Measurements from ENCODE around the gene SDK1.

Gene SDK1

DNA sequence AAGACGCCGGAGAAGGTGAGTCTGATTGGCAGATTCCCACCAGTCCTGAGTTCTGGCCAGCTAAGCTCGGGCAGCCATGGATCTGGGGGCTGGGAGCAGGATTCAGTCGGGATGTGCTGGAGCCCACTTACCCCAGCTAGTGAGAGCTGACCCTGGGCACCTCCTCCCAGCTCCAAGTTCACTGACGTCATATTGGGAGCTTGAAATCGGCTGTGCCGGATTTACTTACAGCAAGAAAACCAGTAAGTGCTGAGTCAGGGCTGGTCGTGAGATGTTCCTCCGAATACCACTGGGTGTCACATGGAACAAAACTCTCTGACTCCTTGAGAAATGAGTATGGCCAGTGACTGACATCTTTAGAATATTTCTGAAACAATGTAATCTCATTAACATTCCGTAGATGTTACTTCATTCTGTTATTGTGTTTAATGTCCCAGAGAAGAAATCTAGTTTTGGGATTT, 621.2 kb downstream of the SDK1 start (continued):
- TF ChIP-seq, protein P1, sequence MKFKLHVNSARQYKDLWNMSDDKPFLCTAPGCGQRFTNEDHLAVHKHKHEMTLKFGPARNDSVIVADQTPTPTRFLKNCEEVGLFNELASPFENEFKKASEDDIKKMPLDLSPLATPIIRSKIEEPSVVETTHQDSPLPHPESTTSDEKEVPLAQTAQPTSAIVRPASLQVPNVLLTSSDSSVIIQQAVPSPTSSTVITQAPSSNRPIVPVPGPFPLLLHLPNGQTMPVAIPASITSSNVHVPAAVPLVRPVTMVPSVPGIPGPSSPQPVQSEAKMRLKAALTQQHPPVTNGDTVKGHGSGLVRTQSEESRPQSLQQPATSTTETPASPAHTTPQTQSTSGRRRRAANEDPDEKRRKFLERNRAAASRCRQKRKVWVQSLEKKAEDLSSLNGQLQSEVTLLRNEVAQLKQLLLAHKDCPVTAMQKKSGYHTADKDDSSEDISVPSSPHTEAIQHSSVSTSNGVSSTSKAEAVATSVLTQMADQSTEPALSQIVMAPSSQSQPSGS (tag by site-specific recombination; IDR thresholded peaks at IDR 0.05; ENCODE audit: low read depth) = peak; percentile 88
- TF ChIP-seq OVOL3 (tag by site-specific recombination; IDR thresholded peaks at IDR 0.05) (no peak), KLF7 (tag by site-specific recombination; IDR thresholded peaks at IDR 0.05; ENCODE audit: borderline replicate concordance) (no peak), KLF9 (tag by site-specific recombination; IDR thresholded peaks at IDR 0.05; ENCODE audit: low read depth) (no peak), ZNF239 (tag by site-specific recombination; IDR thresholded peaks at IDR 0.05) (no peak), HOXC10 (CRISPR knock-in tag; IDR thresholded peaks at IDR 0.05) (no peak), ZBTB8A (tag by site-specific recombination; IDR thresholded peaks at IDR 0.05) (0 out of 2 replicates have a peak, but pooled peaks have one; percentile 10), ZNF19 (tag by site-specific recombination; IDR thresholded peaks at IDR 0.05; ENCODE audit: low read depth) (no peak), ZNF561 (tag by site-specific recombination; IDR thresholded peaks at IDR 0.05; ENCODE audit: borderline replicate concordance) (no peak), ZBTB21 (tag by site-specific recombination; IDR thresholded peaks at IDR 0.05) (0 out of 2 replicates have a peak, but pooled peaks have one; percentile 35), ZNF654 (tag by site-specific recombination; IDR thresholded peaks at IDR 0.05; ENCODE audit: low read depth) (peak; percentile 30; the same call in 1 of the 2 replicates), SP7 (tag by site-specific recombination; IDR thresholded peaks at IDR 0.05) (peak; percentile 39; the same call in 1 of the 2 replicates), ZNF600 (tag by site-specific recombination; IDR thresholded peaks at IDR 0.05) (peak; percentile 62), ZNF837 (tag by site-specific recombination; IDR thresholded peaks at IDR 0.05) (no peak), ZNF677 (tag by site-specific recombination; IDR thresholded peaks at IDR 0.05) (no peak), GLIS1 (tag by site-specific recombination; IDR thresholded peaks at IDR 0.05) (no peak), ZFP69B (tag by site-specific recombination; IDR thresholded peaks at IDR 0.05) (no peak)
- TF ChIP-seq, protein P2, sequence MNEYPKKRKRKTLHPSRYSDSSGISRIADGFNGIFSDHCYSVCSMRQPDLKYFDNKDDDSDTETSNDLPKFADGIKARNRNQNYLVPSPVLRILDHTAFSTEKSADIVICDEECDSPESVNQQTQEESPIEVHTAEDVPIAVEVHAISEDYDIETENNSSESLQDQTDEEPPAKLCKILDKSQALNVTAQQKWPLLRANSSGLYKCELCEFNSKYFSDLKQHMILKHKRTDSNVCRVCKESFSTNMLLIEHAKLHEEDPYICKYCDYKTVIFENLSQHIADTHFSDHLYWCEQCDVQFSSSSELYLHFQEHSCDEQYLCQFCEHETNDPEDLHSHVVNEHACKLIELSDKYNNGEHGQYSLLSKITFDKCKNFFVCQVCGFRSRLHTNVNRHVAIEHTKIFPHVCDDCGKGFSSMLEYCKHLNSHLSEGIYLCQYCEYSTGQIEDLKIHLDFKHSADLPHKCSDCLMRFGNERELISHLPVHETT (tag by site-specific recombination; IDR thresholded peaks at IDR 0.05) = no peak
- TF ChIP-seq, protein P3, sequence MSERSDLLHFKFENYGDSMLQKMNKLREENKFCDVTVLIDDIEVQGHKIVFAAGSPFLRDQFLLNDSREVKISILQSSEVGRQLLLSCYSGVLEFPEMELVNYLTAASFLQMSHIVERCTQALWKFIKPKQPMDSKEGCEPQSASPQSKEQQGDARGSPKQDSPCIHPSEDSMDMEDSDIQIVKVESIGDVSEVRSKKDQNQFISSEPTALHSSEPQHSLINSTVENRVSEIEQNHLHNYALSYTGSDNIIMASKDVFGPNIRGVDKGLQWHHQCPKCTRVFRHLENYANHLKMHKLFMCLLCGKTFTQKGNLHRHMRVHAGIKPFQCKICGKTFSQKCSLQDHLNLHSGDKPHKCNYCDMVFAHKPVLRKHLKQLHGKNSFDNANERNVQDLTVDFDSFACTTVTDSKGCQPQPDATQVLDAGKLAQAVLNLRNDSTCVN (tag by site-specific recombination; optimal IDR thresholded peaks at IDR 0.05) = no peak
- TF ChIP-seq, protein P4, sequence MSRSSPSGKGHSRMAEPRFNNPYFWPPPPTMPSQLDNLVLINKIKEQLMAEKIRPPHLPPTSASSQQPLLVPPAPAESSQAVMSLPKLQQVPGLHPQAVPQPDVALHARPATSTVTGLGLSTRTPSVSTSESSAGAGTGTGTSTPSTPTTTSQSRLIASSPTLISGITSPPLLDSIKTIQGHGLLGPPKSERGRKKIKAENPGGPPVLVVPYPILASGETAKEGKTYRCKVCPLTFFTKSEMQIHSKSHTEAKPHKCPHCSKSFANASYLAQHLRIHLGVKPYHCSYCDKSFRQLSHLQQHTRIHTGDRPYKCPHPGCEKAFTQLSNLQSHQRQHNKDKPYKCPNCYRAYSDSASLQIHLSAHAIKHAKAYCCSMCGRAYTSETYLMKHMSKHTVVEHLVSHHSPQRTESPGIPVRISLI (tag by site-specific recombination; IDR thresholded peaks at IDR 0.05) = no peak
- TF ChIP-seq, protein P5, sequence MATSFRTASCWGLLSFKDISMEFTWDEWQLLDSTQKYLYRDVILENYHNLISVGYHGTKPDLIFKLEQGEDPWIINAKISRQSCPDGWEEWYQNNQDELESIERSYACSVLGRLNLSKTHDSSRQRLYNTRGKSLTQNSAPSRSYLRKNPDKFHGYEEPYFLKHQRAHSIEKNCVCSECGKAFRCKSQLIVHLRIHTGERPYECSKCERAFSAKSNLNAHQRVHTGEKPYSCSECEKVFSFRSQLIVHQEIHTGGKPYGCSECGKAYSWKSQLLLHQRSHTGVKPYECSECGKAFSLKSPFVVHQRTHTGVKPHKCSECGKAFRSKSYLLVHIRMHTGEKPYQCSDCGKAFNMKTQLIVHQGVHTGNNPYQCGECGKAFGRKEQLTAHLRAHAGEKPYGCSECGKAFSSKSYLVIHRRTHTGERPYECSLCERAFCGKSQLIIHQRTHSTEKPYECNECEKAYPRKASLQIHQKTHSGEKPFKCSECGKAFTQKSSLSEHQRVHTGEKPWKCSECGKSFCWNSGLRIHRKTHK (tag by site-specific recombination; IDR thresholded peaks at IDR 0.05) = no peak
- TF ChIP-seq, protein P6, sequence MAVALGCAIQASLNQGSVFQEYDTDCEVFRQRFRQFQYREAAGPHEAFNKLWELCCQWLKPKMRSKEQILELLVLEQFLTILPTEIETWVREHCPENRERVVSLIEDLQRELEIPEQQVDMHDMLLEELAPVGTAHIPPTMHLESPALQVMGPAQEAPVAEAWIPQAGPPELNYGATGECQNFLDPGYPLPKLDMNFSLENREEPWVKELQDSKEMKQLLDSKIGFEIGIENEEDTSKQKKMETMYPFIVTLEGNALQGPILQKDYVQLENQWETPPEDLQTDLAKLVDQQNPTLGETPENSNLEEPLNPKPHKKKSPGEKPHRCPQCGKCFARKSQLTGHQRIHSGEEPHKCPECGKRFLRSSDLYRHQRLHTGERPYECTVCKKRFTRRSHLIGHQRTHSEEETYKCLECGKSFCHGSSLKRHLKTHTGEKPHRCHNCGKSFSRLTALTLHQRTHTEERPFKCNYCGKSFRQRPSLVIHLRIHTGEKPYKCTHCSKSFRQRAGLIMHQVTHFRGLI (tag by site-specific recombination; IDR thresholded peaks at IDR 0.05) = no peak
- TF ChIP-seq, protein P7, sequence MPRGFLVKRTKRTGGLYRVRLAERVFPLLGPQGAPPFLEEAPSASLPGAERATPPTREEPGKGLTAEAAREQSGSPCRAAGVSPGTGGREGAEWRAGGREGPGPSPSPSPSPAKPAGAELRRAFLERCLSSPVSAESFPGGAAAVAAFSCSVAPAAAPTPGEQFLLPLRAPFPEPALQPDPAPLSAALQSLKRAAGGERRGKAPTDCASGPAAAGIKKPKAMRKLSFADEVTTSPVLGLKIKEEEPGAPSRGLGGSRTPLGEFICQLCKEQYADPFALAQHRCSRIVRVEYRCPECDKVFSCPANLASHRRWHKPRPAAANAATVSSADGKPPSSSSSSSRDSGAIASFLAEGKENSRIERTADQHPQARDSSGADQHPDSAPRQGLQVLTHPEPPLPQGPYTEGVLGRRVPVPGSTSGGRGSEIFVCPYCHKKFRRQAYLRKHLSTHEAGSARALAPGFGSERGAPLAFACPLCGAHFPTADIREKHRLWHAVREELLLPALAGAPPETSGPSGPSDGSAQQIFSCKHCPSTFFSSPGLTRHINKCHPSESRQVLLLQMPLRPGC (tag by site-specific recombination; IDR thresholded peaks at IDR 0.05) = no peak
- TF ChIP-seq, protein P8, sequence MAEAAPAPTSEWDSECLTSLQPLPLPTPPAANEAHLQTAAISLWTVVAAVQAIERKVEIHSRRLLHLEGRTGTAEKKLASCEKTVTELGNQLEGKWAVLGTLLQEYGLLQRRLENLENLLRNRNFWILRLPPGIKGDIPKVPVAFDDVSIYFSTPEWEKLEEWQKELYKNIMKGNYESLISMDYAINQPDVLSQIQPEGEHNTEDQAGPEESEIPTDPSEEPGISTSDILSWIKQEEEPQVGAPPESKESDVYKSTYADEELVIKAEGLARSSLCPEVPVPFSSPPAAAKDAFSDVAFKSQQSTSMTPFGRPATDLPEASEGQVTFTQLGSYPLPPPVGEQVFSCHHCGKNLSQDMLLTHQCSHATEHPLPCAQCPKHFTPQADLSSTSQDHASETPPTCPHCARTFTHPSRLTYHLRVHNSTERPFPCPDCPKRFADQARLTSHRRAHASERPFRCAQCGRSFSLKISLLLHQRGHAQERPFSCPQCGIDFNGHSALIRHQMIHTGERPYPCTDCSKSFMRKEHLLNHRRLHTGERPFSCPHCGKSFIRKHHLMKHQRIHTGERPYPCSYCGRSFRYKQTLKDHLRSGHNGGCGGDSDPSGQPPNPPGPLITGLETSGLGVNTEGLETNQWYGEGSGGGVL (tag by site-specific recombination; IDR thresholded peaks at IDR 0.05) = no peak

Measured in HEK293 (cell line).